NT2/D1 (cell line): Measurements from ENCODE around the gene LAPTM4A.
"Not testable (repeated sequence)": the region's sequence is repeated elsewhere in the genome, so short reads cannot be mapped to it uniquely, and the experiment has no call there.

ENCODE experiments used
- DNase-seq: peaks from one replicate; pipeline ENCODE4 v3.0.0-alpha.2; 2011; ENCODE audit warnings: low read depth, low spot score
- H3K27me3 ChIP-seq: 2 replicates; pipeline ENCODE4 v1.6.0; 2011; ENCODE audit warnings: mild to moderate bottlenecking; ENCODE audit not compliant: insufficient read length, insufficient read depth
- H3K36me3 ChIP-seq: 2 replicates; pipeline ENCODE4 v1.6.1; 2011; ENCODE audit warnings: mild to moderate bottlenecking, low read length, mixed read lengths; ENCODE audit not compliant: insufficient read depth, insufficient read length
- H3K4me1 ChIP-seq: 2 replicates; pipeline ENCODE4 v1.5.1; 2011; ENCODE audit not compliant: insufficient read depth, insufficient read length
- H3K4me3 ChIP-seq: 2 replicates; pipeline ENCODE4 v1.5.1; 2011; ENCODE audit warnings: low read depth; ENCODE audit not compliant: insufficient read length
- H3K9ac ChIP-seq: 2 replicates; pipeline ENCODE4 v1.6.0; 2011; ENCODE audit warnings: low read depth; ENCODE audit not compliant: insufficient read length
- H3K9me3 ChIP-seq: 2 replicates; pipeline ENCODE4 v1.5.1; 2011; ENCODE audit warnings: mild to moderate bottlenecking, low read length; ENCODE audit not compliant: insufficient read depth
- SUZ12 ChIP-seq: IDR thresholded peaks from 2 replicates; pipeline ENCODE4 v1.6.1; 2011; ENCODE audit not compliant: insufficient read length, insufficient read depth; ENCODE audit errors: extremely low read depth
- YY1 ChIP-seq: IDR thresholded peaks from 2 replicates; pipeline ENCODE4 v1.6.1; 2011; ENCODE audit not compliant: insufficient read length, insufficient read depth
- ZNF274 ChIP-seq: IDR thresholded peaks from 2 replicates; pipeline ENCODE4 v1.6.1; 2011; ENCODE audit warnings: mild to moderate bottlenecking, low read depth, low read length

Gene LAPTM4A

DNA sequence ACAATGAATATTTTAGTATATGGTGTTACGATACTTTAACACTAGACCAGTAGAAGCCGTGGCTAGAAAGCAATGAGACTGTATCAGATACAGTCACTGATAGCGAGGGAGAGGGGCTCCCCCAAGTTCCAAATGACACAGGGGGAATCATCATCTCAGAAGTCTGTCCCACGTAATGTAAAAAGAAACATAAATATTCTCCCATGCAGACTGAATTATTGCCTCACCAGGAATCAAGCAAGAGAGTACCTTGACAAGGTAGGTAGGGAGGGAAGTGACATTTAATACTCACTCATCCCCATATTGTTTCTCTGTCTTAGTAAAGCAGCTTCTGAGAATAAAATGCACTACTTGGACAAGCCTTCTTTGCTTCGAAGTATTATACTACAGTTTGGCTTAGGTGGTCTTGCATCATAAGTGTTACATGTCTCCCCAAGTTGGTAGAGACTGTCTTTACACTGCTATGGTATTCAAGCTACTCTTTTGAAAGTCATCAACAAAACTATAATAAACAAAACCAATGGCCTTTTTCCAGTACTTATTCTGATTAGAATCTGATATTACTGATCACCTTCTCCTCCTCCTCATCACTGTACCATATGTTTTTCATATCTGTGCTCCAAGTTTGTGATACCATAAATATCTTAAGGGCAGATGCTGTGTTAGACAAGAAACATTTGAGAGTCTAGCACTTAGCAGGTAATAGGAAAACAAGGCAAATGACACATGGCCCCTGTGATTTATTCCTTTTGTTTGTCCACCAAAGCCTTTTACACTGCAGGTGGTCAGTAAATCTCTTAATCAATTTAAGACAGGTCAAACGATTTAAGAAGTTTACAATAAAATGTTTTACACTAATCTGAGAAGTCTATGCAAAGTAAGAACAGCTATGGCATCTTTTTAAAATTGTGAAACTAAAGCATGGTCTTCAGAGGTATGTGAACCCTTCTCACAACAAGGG is 2.7 kb downstream of the LAPTM4A start:
- Histone ChIP-seq H3K4me1 (no peaks in the 10 kb centered on the region), H3K27me3 (no peaks in the 10 kb centered on the region), H3K9ac (no peak overlapping the region), H3K36me3 (peaks cover 4% of the 10 kb centered on the region), H3K9me3 (no peaks in the 10 kb centered on the region), H3K4me3 (no peak overlapping the region)
- TF ChIP-seq YY1: no peak
- DNase-seq: no peak

DNA sequence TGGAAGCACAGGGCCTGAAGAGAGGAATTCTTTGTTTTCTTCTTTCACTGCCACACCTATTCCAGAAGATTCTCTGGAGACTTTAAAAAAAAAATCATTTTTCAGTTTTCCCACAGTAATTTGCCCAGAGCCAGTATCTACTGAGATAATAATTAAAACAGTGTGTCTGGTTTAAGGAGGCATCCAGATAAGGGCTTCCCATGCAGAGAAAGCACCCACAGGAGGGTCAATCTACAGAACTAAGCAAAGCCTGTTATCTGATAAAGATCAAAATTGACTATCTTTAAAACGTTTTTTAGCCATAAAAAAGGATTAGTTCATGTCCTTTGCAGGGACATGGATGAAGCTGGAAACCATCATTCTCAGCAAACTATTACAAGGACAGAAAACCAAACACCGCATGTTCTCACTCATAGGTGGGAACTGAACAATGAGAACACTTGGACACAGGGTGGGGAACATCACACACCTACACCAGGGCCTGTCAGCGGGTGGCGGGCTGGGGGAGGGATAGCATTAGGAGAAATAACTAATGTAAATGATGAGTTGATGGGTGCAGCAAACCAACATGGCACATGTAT is 5.6 kb downstream of the LAPTM4A start:
- not testable (repeated sequence) for H3K9ac ChIP-seq, DNase-seq, H3K9me3 ChIP-seq

DNA sequence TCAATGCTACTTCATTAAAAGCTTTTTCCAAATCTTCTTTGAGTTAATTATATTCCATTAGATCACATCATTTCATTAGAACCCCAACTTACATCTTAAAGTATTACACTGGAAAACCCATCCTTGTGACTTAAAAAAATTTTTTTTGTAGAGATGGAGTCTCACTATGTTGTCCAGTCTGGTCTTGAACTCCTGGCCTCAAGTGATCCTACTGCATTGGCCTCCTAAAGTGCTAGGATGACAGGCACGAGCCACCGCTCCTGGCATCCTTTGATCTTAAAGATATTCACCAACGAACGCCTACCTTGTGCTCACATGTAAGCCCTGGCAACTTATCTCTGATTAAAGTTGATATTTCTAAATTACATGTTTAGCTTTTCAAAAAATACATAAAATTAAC is 6.7 kb downstream of the LAPTM4A start:
- Histone ChIP-seq H3K4me1 (no peaks in the 10 kb centered on the region), H3K9me3 (no peaks in the 10 kb centered on the region), H3K9ac (no peak overlapping the region), H3K27me3 (no peaks in the 10 kb centered on the region), H3K4me3 (no peak overlapping the region), H3K36me3 (peaks cover 15% of the 10 kb centered on the region)
- TF ChIP-seq YY1 (no peak), SUZ12 (no peak), ZNF274 (no peak)
- DNase-seq: no peak

More for the DNA sequence above, 5.6 kb downstream of the LAPTM4A start:
- H3K4me1 ChIP-seq, H3K27me3 ChIP-seq, H3K4me3 ChIP-seq, H3K36me3 ChIP-seq: not testable (repeated sequence)

DNA sequence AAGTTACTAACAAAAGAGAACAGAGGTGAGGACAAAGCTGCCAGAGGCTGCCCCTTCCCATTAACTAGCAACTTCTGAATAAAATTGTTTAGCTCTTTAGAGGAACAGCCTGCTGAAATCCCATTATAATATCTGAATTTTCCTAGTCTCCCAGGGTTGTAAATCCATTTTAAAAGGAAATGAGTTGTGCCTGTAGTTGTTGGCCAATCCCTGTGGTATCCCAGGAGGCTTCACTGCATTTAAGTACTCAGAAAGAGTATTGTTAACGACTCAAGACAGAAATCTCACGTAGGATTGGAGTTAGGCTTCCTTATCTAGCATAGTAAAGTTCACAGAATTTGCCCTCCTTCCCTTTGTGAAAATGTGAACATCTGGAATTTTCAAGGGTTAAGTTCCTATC is 8.9 kb downstream of the LAPTM4A start:
- TF ChIP-seq SUZ12: no peak
- no peak for TF ChIP-seq ZNF274
- no peak for TF ChIP-seq YY1
- no peaks in the 10 kb centered on the region for H3K27me3 ChIP-seq
- no peaks in the 10 kb centered on the region for H3K9me3 ChIP-seq
- no peak for DNase-seq
- H3K36me3 ChIP-seq: peaks cover 27% of the 10 kb centered on the region
- no peak overlapping the region for H3K9ac ChIP-seq
- no peaks in the 10 kb centered on the region for H3K4me1 ChIP-seq
- no peak overlapping the region for H3K4me3 ChIP-seq

DNA sequence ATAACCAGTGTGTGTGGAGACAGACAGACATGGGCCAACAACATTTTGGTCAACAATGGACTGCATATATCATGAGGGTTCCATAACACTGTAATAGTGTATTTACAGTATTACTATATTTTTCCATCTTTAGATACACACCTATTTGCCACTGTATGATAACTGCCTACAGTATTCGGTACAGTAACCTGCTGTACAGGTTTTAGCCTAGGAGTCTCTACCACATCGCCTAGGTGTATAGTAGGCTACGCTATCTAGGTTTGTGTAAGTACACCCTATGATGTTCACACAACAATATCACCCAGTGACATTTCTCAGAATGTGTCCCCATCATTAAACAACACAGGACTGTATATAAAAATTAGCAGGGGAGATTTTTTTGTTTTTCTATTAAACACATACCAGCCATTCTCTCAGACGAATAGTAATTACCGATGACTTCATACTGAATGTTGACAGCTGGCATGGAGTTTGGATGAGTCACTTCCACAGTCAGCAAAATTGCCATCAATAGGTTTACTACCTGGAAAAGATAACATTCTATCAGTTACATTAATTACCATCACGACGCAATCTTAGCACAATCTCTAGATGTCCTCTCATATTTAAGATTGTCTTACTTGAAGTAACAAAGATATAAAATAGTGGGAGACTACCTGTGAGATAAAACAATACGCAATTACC is 10.8 kb downstream of the LAPTM4A start:
- no peaks in the 10 kb centered on the region for H3K4me1 ChIP-seq
- H3K36me3 ChIP-seq: peaks cover 43% of the 10 kb centered on the region
- no peaks in the 10 kb centered on the region for H3K27me3 ChIP-seq
- DNase-seq: no peak
- no peak overlapping the region for H3K9ac ChIP-seq
- H3K4me3 ChIP-seq: no peak overlapping the region
- no peaks in the 10 kb centered on the region for H3K9me3 ChIP-seq
- TF ChIP-seq YY1 (no peak), SUZ12 (no peak), ZNF274 (no peak)

DNA sequence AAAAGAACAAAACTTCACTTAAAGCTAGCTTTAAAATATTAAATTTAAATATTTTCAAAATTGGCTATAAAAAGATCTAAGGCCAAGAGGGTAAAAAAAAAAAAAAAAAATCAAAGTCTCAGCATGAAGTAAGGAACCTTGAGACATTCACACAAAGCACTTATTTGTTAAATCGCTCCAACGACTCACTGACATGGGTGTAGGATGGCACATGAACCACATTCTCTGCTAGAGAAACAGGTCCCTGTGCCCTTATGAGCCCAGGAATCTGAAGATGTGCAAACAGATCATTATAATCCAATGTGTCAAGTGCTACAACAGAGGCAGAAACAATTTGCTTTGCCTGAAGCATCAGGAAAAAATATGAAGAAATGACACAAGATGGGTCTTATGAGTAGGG is 13.8 kb downstream of the LAPTM4A start:
- H3K9ac ChIP-seq: no peak overlapping the region
- H3K36me3 ChIP-seq: peaks cover 71% of the 10 kb centered on the region

DNA sequence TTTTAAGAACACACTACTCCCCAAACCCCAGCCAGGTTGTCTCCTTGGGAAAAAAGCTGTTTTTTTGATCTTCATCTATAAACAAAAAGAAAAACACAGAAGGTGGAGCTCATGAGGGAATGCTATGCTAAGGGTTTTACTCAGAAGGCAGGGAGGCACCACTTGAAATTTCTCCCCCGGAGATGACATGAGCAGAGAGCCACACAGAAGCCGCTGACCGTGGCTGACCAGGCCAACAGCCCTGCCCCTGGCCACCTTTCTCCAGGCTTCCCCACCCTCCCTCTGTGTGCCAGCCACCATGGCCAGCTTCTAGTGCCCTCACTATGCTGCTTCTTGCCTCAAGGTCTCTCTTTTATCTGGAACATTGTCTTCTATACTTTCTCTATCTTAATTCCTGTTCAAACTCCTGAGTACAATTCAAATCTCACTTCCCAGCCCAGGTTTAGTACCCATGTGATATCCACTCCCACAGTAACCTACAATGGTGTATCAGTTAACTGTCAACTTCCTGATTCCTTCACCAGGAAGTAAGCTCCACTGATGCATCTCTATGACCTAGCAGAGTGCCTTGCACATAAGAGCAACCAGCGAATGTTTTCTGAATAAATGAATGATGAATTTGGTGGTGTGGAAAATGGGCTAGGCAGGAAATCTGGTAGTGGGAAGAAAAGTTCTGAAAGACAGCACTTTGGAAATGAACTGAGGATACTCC is 15.3 kb downstream of the LAPTM4A start:
- no peaks in the 10 kb centered on the region for H3K27me3 ChIP-seq
- TF ChIP-seq YY1: no peak
- no peak for TF ChIP-seq ZNF274
- no peak for TF ChIP-seq SUZ12
- no peak overlapping the region for H3K9ac ChIP-seq
- H3K4me1 ChIP-seq: no peaks in the 10 kb centered on the region
- H3K36me3 ChIP-seq: peaks cover 85% of the 10 kb centered on the region
- no peak for DNase-seq
- H3K4me3 ChIP-seq: no peak overlapping the region
- no peaks in the 10 kb centered on the region for H3K9me3 ChIP-seq

More for the DNA sequence above, 13.8 kb downstream of the LAPTM4A start:
- no peak for DNase-seq
- H3K9me3 ChIP-seq: no peaks in the 10 kb centered on the region
- H3K4me3 ChIP-seq: no peak overlapping the region
- no peaks in the 10 kb centered on the region for H3K4me1 ChIP-seq
- H3K27me3 ChIP-seq: no peaks in the 10 kb centered on the region
- TF ChIP-seq ZNF274 (no peak), YY1 (no peak), SUZ12 (no peak)
